ENCODE measurements around the gene TNF. TPM values are rescaled to one million over a fixed set of nuclear protein-coding genes. Genes with fewer than 3 reads are reported as not detected.

Gene TNF
- polyA plus RNA-seq, 3 donors, result 7.1 to 13.7 (median 9.6) TPM

- Histone ChIP-seq H3K9me3 (replicated peaks in 1 of 2; ENCODE audit: control insufficient read depth in 1 of 2, insufficient read depth in 1 of 2, low read length in 2 of 2) (no peaks in the 10 kb centered on the region), H3K27ac (ENCODE audit: low read depth in 1 of 2, low read length in 2 of 2) (no peak overlapping the region), H3K79me2 (ENCODE audit: insufficient read depth, low read length) (peaks cover 71% of the 10 kb centered on the region), H3K36me3 (replicated peaks in 1 of 2; ENCODE audit: control insufficient read depth in 1 of 2, insufficient read depth in 2 of 2, low read length in 2 of 2) (peaks cover 95 to 98% of the 10 kb centered on the region in 2 donors), H3K4me1 (ENCODE audit: control insufficient read depth in 1 of 2, insufficient read depth in 2 of 2, low read length in 2 of 2) (peaks cover 5 to 6% of the 10 kb centered on the region in 2 donors), H3K27me3 (ENCODE audit: control insufficient read depth in 2 of 2, insufficient read depth in 2 of 2, low read length in 2 of 2) (no peaks in the 10 kb centered on the region), H3K9ac (ENCODE audit: insufficient read depth, low read length, poor library complexity, severe bottlenecking) (no peak overlapping the region), H3K4me2 (replicated peaks; ENCODE audit: extremely low read depth, low read length, poor library complexity, severe bottlenecking) (no peak overlapping the region), H2AFZ (ENCODE audit: insufficient read depth, low read depth, low read length, poor library complexity, severe bottlenecking) (no peak overlapping the region), H3K4me3 (replicated peaks in 1 of 3; ENCODE audit: low read depth in 2 of 3, low read length in 3 of 3) (no peak overlapping the region), H4K20me1 (ENCODE audit: insufficient read depth, low read length) (peaks cover 100% of the 10 kb centered on the region)
- intact Hi-C loops (cut with micrococcal nuclease), result no loop called here
- peak overlapping the region in 2 of 7 donors; percentile 50 to 57 for H3K27ac Mint-ChIP-seq
- no peak overlapping the region for H3K4me3 Mint-ChIP-seq
- H3K36me3 Mint-ChIP-seq, result peaks cover 85 to 97% of the 10 kb centered on the region in 2 donors
- no peaks in the 10 kb centered on the region for H3K27me3 Mint-ChIP-seq (ENCODE audit: low read depth in 3 of 3)
- 80% methylated on average over 4 of the region's 6 CpGs for WGBS (ENCODE audit: insufficient coverage)
- TF ChIP-seq, protein P1, sequence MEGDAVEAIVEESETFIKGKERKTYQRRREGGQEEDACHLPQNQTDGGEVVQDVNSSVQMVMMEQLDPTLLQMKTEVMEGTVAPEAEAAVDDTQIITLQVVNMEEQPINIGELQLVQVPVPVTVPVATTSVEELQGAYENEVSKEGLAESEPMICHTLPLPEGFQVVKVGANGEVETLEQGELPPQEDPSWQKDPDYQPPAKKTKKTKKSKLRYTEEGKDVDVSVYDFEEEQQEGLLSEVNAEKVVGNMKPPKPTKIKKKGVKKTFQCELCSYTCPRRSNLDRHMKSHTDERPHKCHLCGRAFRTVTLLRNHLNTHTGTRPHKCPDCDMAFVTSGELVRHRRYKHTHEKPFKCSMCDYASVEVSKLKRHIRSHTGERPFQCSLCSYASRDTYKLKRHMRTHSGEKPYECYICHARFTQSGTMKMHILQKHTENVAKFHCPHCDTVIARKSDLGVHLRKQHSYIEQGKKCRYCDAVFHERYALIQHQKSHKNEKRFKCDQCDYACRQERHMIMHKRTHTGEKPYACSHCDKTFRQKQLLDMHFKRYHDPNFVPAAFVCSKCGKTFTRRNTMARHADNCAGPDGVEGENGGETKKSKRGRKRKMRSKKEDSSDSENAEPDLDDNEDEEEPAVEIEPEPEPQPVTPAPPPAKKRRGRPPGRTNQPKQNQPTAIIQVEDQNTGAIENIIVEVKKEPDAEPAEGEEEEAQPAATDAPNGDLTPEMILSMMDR (IDR thresholded peaks at IDR 0.05), result no peak
- H3K9me3 Mint-ChIP-seq, result no peaks in the 10 kb centered on the region
- no peak for DNase-seq
- peaks cover 8% of the 10 kb centered on the region for H3K4me1 Mint-ChIP-seq
Measured at GRCh38 chr6:31534011-31534410, 41.4 kb upstream of the TNF start.

- Histone ChIP-seq H3K36me3 (replicated peaks in 1 of 2; ENCODE audit: control insufficient read depth in 1 of 2, insufficient read depth in 2 of 2, low read length in 2 of 2) (peaks cover 98 to 100% of the 10 kb centered on the region in 2 donors), H2AFZ (ENCODE audit: insufficient read depth, low read depth, low read length, poor library complexity, severe bottlenecking) (no peak overlapping the region), H3K27me3 (ENCODE audit: control insufficient read depth in 2 of 2, insufficient read depth in 2 of 2, low read length in 2 of 2) (no peaks in the 10 kb centered on the region), H3K27ac (ENCODE audit: low read depth in 1 of 2, low read length in 2 of 2) (no peak overlapping the region), H3K9ac (ENCODE audit: insufficient read depth, low read length, poor library complexity, severe bottlenecking) (no peak overlapping the region), H3K79me2 (ENCODE audit: insufficient read depth, low read length) (peaks cover 76% of the 10 kb centered on the region), H3K4me3 (replicated peaks in 1 of 3; ENCODE audit: low read depth in 2 of 3, low read length in 3 of 3) (no peak overlapping the region), H3K4me2 (replicated peaks; ENCODE audit: extremely low read depth, low read length, poor library complexity, severe bottlenecking) (no peak overlapping the region), H3K4me1 (ENCODE audit: control insufficient read depth in 1 of 2, insufficient read depth in 2 of 2, low read length in 2 of 2) (peaks cover 10 to 11% of the 10 kb centered on the region in 2 donors), H4K20me1 (ENCODE audit: insufficient read depth, low read length) (peaks cover 100% of the 10 kb centered on the region), H3K9me3 (replicated peaks in 1 of 2; ENCODE audit: control insufficient read depth in 1 of 2, insufficient read depth in 1 of 2, low read length in 2 of 2) (no peaks in the 10 kb centered on the region)
- intact Hi-C loops (cut with micrococcal nuclease), result no loop called here
- Mint-ChIP-seq H3K4me1 (peaks cover 14% of the 10 kb centered on the region), H3K27me3 (ENCODE audit: low read depth in 3 of 3) (no peaks in the 10 kb centered on the region), H3K9me3 (no peaks in the 10 kb centered on the region), H3K36me3 (peaks cover 89 to 99% of the 10 kb centered on the region in 2 donors), H3K27ac (peak overlapping the region in 1 of 7 donors; percentile 56), H3K4me3 (no peak overlapping the region)
- no peak for DNase-seq
- WGBS (ENCODE audit: insufficient coverage), result 93% methylated on average over 22 of the region's 24 CpGs
- TF ChIP-seq, protein P1 (IDR thresholded peaks at IDR 0.05), result no peak
Measured at GRCh38 chr6:31534521-31535040, 40.8 kb upstream of the TNF start.
